H1 (cell line): ENCODE data around the gene TMEM254. TPM values are rescaled to one million over a fixed set of nuclear protein-coding genes. Genes with fewer than 3 reads are reported as not detected.

Source experiments
- CTCF ChIA-PET: fragments of 300-600 bp; sonication (Branson Sonifier 250); formaldehyde crosslinking; loops from one replicate; lab custom pipeline; 2021; ENCODE audit not compliant: partially characterized antibody; lab: Charles Lee
- POLR2A ChIA-PET: fragments of 300-600 bp; sonication (Branson Sonifier 250); formaldehyde crosslinking; loops from one replicate; lab custom pipeline; 2021; ENCODE audit warnings: inconsistent platforms; ENCODE audit not compliant: partially characterized antibody; lab: Charles Lee
- DNase-seq, 2 experiments: peaks; one replicate each; pipeline versions ENCODE4 v3.0.0 to v3.0.0-alpha.2; 2010 to 2022; ENCODE audit warnings: low spot score in 2 of 2, low read depth in 1 of 2, mixed read lengths in 1 of 2
- FAIRE-seq: peaks from 2 replicates; lab custom pipeline; 2011; peaks lifted over from hg19 to GRCh38; lab: Jason Lieb, UNC
- H2AFZ ChIP-seq: 2 replicates; pipeline ENCODE4 v1.8.1; 2012; ENCODE audit warnings: low read length, inconsistent platforms
- H2AK5ac ChIP-seq: 2 replicates; pipeline ENCODE4 v1.6.1; 2013; ENCODE audit warnings: low read depth, low read length
- H2BK120ac ChIP-seq: replicated peaks from 2 replicates; pipeline ENCODE3; 2013; ENCODE audit warnings: low read depth, low read length, inconsistent platforms
- H2BK12ac ChIP-seq: 2 replicates; pipeline ENCODE4 v1.6.1; 2013; ENCODE audit warnings: low read depth, low read length
- H2BK15ac ChIP-seq: 2 replicates; pipeline ENCODE4 v1.6.1; 2013; ENCODE audit warnings: low read length
- H2BK20ac ChIP-seq: 2 replicates; pipeline ENCODE4 v1.6.1; 2013; ENCODE audit warnings: low read length
- H2BK5ac ChIP-seq: 2 replicates; pipeline ENCODE4 v1.6.1; 2013; ENCODE audit warnings: low read depth, low read length
- H3K14ac ChIP-seq: 2 replicates; pipeline ENCODE4 v1.6.1; 2013; ENCODE audit warnings: inconsistent platforms; ENCODE audit not compliant: insufficient read length
- H3K18ac ChIP-seq: 2 replicates; pipeline ENCODE4 v1.6.1; 2013; ENCODE audit warnings: low read length; ENCODE audit errors: extremely low read depth
- H3K23ac ChIP-seq: 2 replicates; pipeline ENCODE4 v1.6.1; 2013; ENCODE audit warnings: inconsistent platforms; ENCODE audit not compliant: insufficient read length
- H3K23me2 ChIP-seq: 2 replicates; pipeline ENCODE4 v1.6.1; 2013; ENCODE audit warnings: low read depth, low read length
- H3K27ac ChIP-seq: 2 replicates; pipeline ENCODE4 v1.6.1; 2011; ENCODE audit warnings: low read depth, low read length, inconsistent platforms
- H3K27me3 ChIP-seq, 4 experiments: replicated peaks in 1 of 4; 1 replicate in 1 of 4; 2 replicates in 3 of 4; pipeline versions ENCODE4 v1.6.1 to v1.8.1; 2011 to 2013; ENCODE audit warnings: low read length in 3 of 4, mild to moderate bottlenecking in 3 of 4, inconsistent platforms in 2 of 4, mixed read lengths in 2 of 4, moderate library complexity in 1 of 4; ENCODE audit not compliant: control insufficient read depth in 3 of 4, insufficient read depth in 3 of 4; ENCODE audit errors: extremely low read depth in 1 of 4
- H3K36me3 ChIP-seq, 4 experiments: 2 replicates each; pipeline versions ENCODE4 v1.6.1 to v1.8.1; 2011 to 2013; ENCODE audit warnings: mild to moderate bottlenecking in 4 of 4, low read length in 3 of 4, moderate library complexity in 2 of 4, control low read depth in 1 of 4, inconsistent platforms in 1 of 4; ENCODE audit not compliant: insufficient read depth in 4 of 4, control insufficient read depth in 2 of 4
- H3K4ac ChIP-seq: replicated peaks from 2 replicates; pipeline ENCODE3; 2013; ENCODE audit warnings: low read length, low read depth, mixed read lengths, inconsistent platforms; ENCODE audit not compliant: insufficient read length
- H3K4me1 ChIP-seq, 4 experiments: replicated peaks in 1 of 4; 1 replicate in 1 of 4; 2 replicates in 3 of 4; pipeline versions ENCODE4 v1.6.1 to v1.8.1; 2011 to 2013; ENCODE audit warnings: low read length in 3 of 4, inconsistent platforms in 2 of 4, mixed read lengths in 1 of 4; ENCODE audit not compliant: insufficient read depth in 4 of 4, control insufficient read depth in 3 of 4
- H3K4me2 ChIP-seq, 2 experiments: 2 replicates each; pipeline versions ENCODE4 v1.6.1 to v1.8.1; 2011 to 2013; ENCODE audit warnings: low read depth in 2 of 2, low read length in 2 of 2, control low read depth in 1 of 2, inconsistent platforms in 1 of 2, mild to moderate bottlenecking in 1 of 2; ENCODE audit not compliant: insufficient read depth in 1 of 2
- H3K4me3 ChIP-seq, 4 experiments: fragments of 200-600, 300-600 bp in 1 of 4; sonication (generic), shearing (Covaris generic), sonication (Bioruptor Twin) in 1 of 4; 2 replicates each; pipeline versions ENCODE4 v1.5.1 to v1.8.1; 2011 to 2016; ENCODE audit warnings: low read length in 4 of 4, low read depth in 3 of 4, control low read depth in 2 of 4, inconsistent platforms in 2 of 4, mild to moderate bottlenecking in 2 of 4, mixed read lengths in 1 of 4, moderate library complexity in 1 of 4; ENCODE audit not compliant: insufficient read depth in 2 of 4; ENCODE audit errors: extremely low read depth in 1 of 4
- H3K56ac ChIP-seq: replicated peaks from 2 replicates; pipeline ENCODE3; 2013; ENCODE audit warnings: low read depth, mild to moderate bottlenecking, mixed read lengths, low read length, inconsistent platforms; ENCODE audit not compliant: insufficient read length
- H3K79me1 ChIP-seq: 2 replicates; pipeline ENCODE4 v1.6.1; 2013; ENCODE audit warnings: low read depth, low read length, control low read depth
- H3K79me2 ChIP-seq, 2 experiments: 2 replicates each; pipeline versions ENCODE4 v1.6.1 to v1.8.1; 2012 to 2013; ENCODE audit warnings: low read length in 2 of 2, mild to moderate bottlenecking in 2 of 2, inconsistent platforms in 1 of 2; ENCODE audit not compliant: insufficient read depth in 2 of 2, control insufficient read depth in 1 of 2
- H3K9ac ChIP-seq, 4 experiments: replicated peaks in 1 of 4; 1 replicate in 1 of 4; 2 replicates in 3 of 4; pipeline versions ENCODE4 v1.6.1 to v1.8.1; 2011 to 2013; ENCODE audit warnings: low read depth in 3 of 4, low read length in 3 of 4, control low read depth in 2 of 4, mild to moderate bottlenecking in 2 of 4, moderate library complexity in 2 of 4, inconsistent platforms in 1 of 4; ENCODE audit errors: extremely low read depth in 1 of 4
- H3K9me3 ChIP-seq, 2 experiments: 2 replicates each; pipeline versions ENCODE4 v1.6.1 to v1.8.1; 2012 to 2013; ENCODE audit warnings: mild to moderate bottlenecking in 2 of 2, moderate library complexity in 2 of 2, control low read depth in 1 of 2, inconsistent platforms in 1 of 2, low read depth in 1 of 2, low read length in 1 of 2, mixed read lengths in 1 of 2; ENCODE audit not compliant: insufficient read depth in 2 of 2
- H4K20me1 ChIP-seq, 2 experiments: replicated peaks in 1 of 2; 2 replicates each; pipeline versions ENCODE3 to v1.8.1; 2011 to 2013; ENCODE audit warnings: inconsistent platforms in 2 of 2, low read length in 2 of 2, mild to moderate bottlenecking in 1 of 2; ENCODE audit not compliant: insufficient read depth in 2 of 2, control insufficient read depth in 1 of 2
- H4K5ac ChIP-seq: 2 replicates; pipeline ENCODE4 v1.6.1; 2013; ENCODE audit warnings: low read length, low read depth, mixed read lengths, inconsistent platforms; ENCODE audit not compliant: insufficient read length
- H4K8ac ChIP-seq: 2 replicates; pipeline ENCODE4 v1.8.0; 2013; ENCODE audit warnings: mild to moderate bottlenecking, moderate library complexity, low read length, inconsistent platforms; ENCODE audit not compliant: insufficient read depth; ENCODE audit errors: extremely low read depth
- H4K91ac ChIP-seq: replicated peaks from 2 replicates; pipeline ENCODE3; 2013; ENCODE audit warnings: low read length, mixed read lengths, inconsistent platforms; ENCODE audit not compliant: insufficient read length
- BRCA1 ChIP-seq: IDR thresholded peaks from 2 replicates; pipeline ENCODE4 v1.6.1; 2012; ENCODE audit warnings: low read depth, low read length, improper control_type of control experiment
- CTBP2 ChIP-seq: IDR thresholded peaks from 2 replicates; pipeline ENCODE4 v1.7.0; 2011; ENCODE audit warnings: borderline replicate concordance, mild to moderate bottlenecking, moderate library complexity, mixed read lengths, low read length; ENCODE audit not compliant: insufficient read depth, insufficient read length
- FOSL1 ChIP-seq: IDR thresholded peaks from 2 replicates; pipeline ENCODE4 v1.6.1; 2011; ENCODE audit warnings: mild to moderate bottlenecking, low read depth, low read length, moderate library complexity; ENCODE audit not compliant: insufficient read depth
- JUN ChIP-seq: IDR thresholded peaks from 2 replicates; pipeline ENCODE4 v1.6.1; 2011; ENCODE audit warnings: low read depth, mild to moderate bottlenecking, improper control_type of control experiment, low read length
- MAFK ChIP-seq: IDR thresholded peaks from 2 replicates; pipeline ENCODE4 v1.6.1; 2012; ENCODE audit warnings: low read depth, mild to moderate bottlenecking, improper control_type of control experiment, low read length
- POLR2A ChIP-seq, 2 experiments: IDR thresholded peaks; 1 replicate in 1 of 2; 2 replicates in 1 of 2; pipeline ENCODE4 v1.6.1; 2011; ENCODE audit warnings: low read depth in 2 of 2, low read length in 2 of 2, mild to moderate bottlenecking in 2 of 2; ENCODE audit errors: control extremely low read depth in 1 of 2
- TEAD4 ChIP-seq: IDR thresholded peaks from 2 replicates; pipeline ENCODE4 v1.6.1; 2012; ENCODE audit warnings: low read depth, low read length, inconsistent platforms, mixed read lengths
- WGBS, 2 experiments: shearing (Covaris generic) in 1 of 2; methylation state at CpG; one replicate each; pipeline versions ENCODE4 v1.1.6 to v1.1.7; 2013 to 2015; ENCODE audit warnings: low lambda C conversion rate in 2 of 2, mixed read lengths in 2 of 2, inconsistent platforms in 1 of 2, low coverage in 1 of 2, missing lambda C conversion rate in 1 of 2; ENCODE audit not compliant: insufficient replicate concordance in 2 of 2, insufficient coverage in 1 of 2, insufficient read length in 1 of 2; ENCODE audit errors: extremely low coverage in 1 of 2, missing lambda C conversion rate in 1 of 2; 5-methylcytosine and 5-hydroxymethylcytosine counted together
- polyA plus RNA-seq, 7 experiments: library from polyadenylated mRNA; depleted of rRNA in 3 of 7; stranded (reverse) in 5 of 7; unstranded in 2 of 7; fragments of >200 nt in 5 of 7; fragments of 200-250 nt in 2 of 7; gene quantifications; 1 replicate in 5 of 7; 2 replicates in 1 of 7; 4 replicates in 1 of 7; pipeline versions ENCODE4 v1.2.1 to v1.2.3, GENCODE V29; 2011 to 2013; ENCODE audit warnings: missing spikeins in 2 of 7, mixed read lengths in 2 of 7
- total RNA-seq: library from RNA; stranded (reverse); fragmentation: NEBNext Ultra II Directional; extraction: Animal tissue kit (Norgen Biotek cat#: 25700); gene quantifications from 2 replicates; pipeline ENCODE4 v1.2.1, GENCODE V29; 2021

TMEM254 gene
- total and polyA plus RNA-seq, 2 of the 8 experiments (the other 6 are each of a cell fraction or from before 2014, with no cell fraction given), result 26.9 to 61.2 TPM

DNA sequence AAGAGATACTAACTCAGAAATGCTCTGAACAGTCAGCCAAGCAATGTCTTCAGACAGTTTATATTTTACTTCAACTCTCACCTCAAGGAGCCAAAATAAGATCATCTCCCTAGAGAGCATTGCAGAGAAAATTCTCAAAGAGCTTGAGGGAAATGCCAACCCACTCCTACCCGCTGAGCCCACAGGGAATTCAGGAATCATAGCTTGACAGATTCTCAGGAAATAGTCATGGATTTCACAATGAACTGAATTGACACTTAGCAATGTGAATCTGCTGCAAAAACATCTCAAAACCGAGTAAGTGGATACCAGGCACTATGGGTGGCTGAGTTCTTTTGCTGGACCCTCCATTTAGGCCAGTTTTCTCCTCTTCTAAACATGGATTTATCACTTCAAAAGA is 44.3 kb downstream of the TMEM254 start:
- Histone ChIP-seq H3K4ac (no peak overlapping the region), H3K79me1 (no peaks in the 10 kb centered on the region), H3K4me2 (no peak overlapping the region), H3K18ac (no peak overlapping the region), H3K79me2 (no peaks in the 10 kb centered on the region), H2BK15ac (no peak overlapping the region), H4K91ac (no peak overlapping the region), H4K5ac (no peak overlapping the region), H3K4me3 (no peak overlapping the region), H2BK20ac (no peak overlapping the region), H2AFZ (no peak overlapping the region), H3K36me3 (no peaks in the 10 kb centered on the region), H3K23ac (no peak overlapping the region), H4K8ac (no peak overlapping the region), H3K23me2 (no peaks in the 10 kb centered on the region), H3K27ac (no peak overlapping the region), H3K9ac (no peak overlapping the region), H3K9me3 (no peaks in the 10 kb centered on the region), H2BK12ac (no peak overlapping the region), H3K56ac (no peak overlapping the region), H2AK5ac (no peak overlapping the region), H3K27me3 (no peaks in the 10 kb centered on the region), H3K14ac (no peak overlapping the region), H3K4me1 (0 out of 7 replicates have a peak, but pooled peaks cover 0 to 2% (median 0%) of the 10 kb centered on the region in 4 experiments), H2BK120ac (no peak overlapping the region), H2BK5ac (no peak overlapping the region), H4K20me1 (no peaks in the 10 kb centered on the region)
- DNase-seq (no peak), FAIRE-seq (no peak)
- WGBS, 2 experiments, result 73% methylated on average over 2 of the region's 2 CpGs; no CpG with 5 or more reads in 1 of the 2 experiments
- ChIA-PET CTCF (interaction anchor here (0.8 to 2.7 kb wide), 4 partner anchors 10 to 560 kb away, joined by 3 to 10 read pairs (median 6); partner anchors contain the start of gene PLAC9), POLR2A (no interaction called here)
- TF ChIP-seq FOSL1 (no peak), CTBP2 (no peak), BRCA1 (no peak), MAFK (no peak), TEAD4 (no peak), POLR2A (IDR thresholded peaks at IDR 0.05; ENCODE audit: control extremely low read depth in 1 of 2, low read depth in 2 of 2, low read length in 2 of 2) (no peak), JUN (no peak)
